Midbrain (tissue), 1 donor: ENCODE measurements around the gene PDZRN3.

Experiments used
- DNase-seq: peaks from one replicate; lab custom pipeline; 2025; lab: John Stamatoyannopoulos, UW

Gene PDZRN3

GRCh38 chr3:73520931-73521461 lies 103.7 kb downstream of the PDZRN3 start:
- no peak for DNase-seq

DNA sequence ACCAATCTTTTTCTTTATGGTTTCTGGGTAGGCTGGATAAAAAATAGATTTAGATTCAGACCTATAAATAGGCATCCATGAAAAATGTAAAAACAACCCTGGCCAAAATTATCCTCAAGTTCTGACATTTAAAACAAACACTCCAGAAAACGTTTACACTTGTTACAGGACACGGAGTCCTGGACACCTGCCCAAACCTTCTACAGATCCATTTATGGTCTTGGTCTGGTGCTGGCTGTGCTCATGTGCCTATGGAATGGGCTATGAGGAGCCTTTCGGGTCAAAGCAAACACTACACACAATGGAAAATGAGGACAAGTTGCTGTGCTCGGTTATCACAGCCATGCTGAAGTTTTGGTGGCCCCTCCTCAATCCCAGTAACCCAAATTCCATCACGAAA lies 108.1 kb downstream of the PDZRN3 start:
- DNase-seq, result no peak

GRCh38 chr3:73513260-73513659 lies 111.5 kb downstream of the PDZRN3 start:
- no peak for DNase-seq

- DNase-seq, result peak; percentile 62
Measured at GRCh38 chr3:73511571-73512525, 112.9 kb downstream of the PDZRN3 start.

GRCh38 chr3:73510784-73511183 lies 114.0 kb downstream of the PDZRN3 start:
- DNase-seq, result no peak

GRCh38 chr3:73510334-73510733 lies 114.4 kb downstream of the PDZRN3 start:
- no peak for DNase-seq

DNA sequence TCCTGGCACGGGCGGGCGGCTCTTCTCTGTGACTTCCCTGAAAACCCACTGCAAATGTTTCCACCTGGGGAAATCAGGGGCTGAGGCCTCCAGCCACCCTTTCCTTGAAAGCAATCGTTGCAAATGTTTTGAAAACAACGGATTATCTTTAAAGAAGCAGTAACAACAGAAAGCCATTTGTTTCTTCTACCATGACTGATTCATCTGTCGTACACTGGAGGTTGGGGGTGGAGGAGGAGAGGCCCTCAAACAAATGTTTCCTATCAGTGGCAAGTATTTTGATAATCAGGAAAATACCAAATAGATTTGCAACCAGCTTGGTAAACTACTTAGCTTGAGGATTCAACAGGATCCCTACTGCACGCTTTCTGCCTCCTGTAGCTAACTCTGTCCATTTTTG lies 114.9 kb downstream of the PDZRN3 start:
- DNase-seq, result no peak

DNA sequence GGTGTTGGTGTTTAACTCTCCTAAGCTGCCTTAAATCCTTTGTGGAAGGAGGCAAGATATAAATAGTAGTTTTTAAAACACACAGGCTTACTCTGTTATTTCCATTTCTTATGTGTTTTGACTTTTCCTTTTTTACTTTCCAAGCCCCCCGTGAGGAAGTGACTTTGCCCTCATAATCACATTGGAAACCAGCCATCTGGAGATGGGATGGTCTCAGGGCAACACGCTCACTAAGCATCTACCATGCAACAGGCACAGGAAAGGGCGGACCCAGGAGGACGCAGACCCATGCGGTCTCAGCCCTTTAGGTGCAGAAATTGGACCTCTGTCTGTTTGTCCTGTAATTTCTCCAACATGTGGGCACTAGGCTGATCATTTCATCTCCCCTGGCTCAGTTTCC lies 115.7 kb downstream of the PDZRN3 start:
- no peak for DNase-seq

GRCh38 chr3:73508330-73508954 lies 116.3 kb downstream of the PDZRN3 start:
- DNase-seq, result peak; percentile 74

GRCh38 chr3:73504852-73505251 lies 119.9 kb downstream of the PDZRN3 start:
- DNase-seq, result no peak

- DNase-seq, result no peak
Measured at GRCh38 chr3:73504239-73504638, 120.5 kb downstream of the PDZRN3 start.

DNA sequence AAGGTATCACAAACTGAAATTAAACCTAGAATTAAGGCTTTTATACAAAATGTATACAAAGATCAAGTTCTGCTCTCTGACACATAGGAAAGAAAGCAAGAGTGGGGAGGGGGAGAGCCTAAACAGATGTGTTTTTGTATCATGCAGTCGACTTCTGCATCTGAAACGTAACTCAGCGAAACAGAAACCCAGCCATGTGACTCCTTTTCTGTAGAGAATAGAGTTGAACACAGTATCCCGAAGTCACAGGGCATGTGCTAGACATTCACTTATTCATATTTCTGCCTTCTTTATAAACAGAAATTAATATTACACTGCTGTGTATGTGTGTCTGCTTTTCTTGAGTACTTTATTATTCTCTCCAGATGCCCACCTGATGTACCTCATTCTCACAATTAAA lies 121.0 kb downstream of the PDZRN3 start:
- DNase-seq, result no peak

GRCh38 chr3:73502609-73503583 lies 121.8 kb downstream of the PDZRN3 start:
- DNase-seq, result peak; percentile 78

- no peak for DNase-seq
Measured at GRCh38 chr3:73500321-73500720, 124.4 kb downstream of the PDZRN3 start.

- no peak for DNase-seq
Measured at GRCh38 chr3:73499787-73500186, 125.0 kb downstream of the PDZRN3 start.

GRCh38 chr3:73498764-73499622 lies 125.7 kb downstream of the PDZRN3 start:
- DNase-seq, result no peak

- DNase-seq, result no peak
Measured at GRCh38 chr3:73497646-73498406, 126.9 kb downstream of the PDZRN3 start.

DNA sequence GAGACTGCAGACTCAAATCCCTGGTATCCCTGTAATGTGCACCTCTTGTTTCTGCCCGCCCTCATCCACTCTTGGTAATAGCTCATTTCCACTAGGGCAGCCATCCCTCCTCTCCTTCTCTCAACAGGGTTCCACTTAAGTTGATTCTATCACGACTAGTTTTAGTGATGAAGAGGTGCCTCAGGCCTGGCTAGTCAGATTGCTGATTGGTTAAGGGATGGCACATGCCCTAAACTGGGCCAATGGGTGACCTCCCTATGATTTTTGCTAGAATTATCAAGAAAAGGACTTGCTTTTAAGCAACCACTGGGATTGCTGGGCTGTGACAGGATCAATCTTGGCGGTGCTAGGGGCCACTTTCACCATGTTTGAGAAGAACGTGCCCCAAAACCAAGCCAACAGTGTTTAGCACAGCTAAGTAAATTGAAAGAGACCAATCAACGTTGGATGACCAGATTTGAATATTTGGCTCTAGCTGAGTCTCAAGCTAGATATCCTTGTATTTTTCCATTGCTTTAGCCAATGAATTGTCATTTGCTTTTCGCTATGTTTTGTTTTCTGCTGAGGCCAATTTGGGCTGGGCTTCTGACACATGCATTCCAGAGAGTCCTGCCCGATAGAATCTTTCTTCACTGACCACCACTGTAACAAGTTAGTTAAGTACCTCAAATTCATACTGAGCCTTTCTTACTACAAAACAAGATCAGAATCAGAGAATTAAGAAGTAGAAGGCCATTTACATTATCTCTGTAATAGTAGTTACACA lies 131.0 kb downstream of the PDZRN3 start:
- DNase-seq, result no peak

- no peak for DNase-seq
Measured at GRCh38 chr3:73492186-73492585, 132.6 kb downstream of the PDZRN3 start.
